Right lobe of liver (tissue), 6 donors: Measurements from ENCODE around the gene TMEM217. TPM values are rescaled to one million over a fixed set of nuclear protein-coding genes. Genes with fewer than 3 reads are reported as not detected.
A peak's percentile ranks its signal among the peaks of the same experiment; 100 is the strongest.
"Not testable (repeated sequence)": the region's sequence is repeated elsewhere in the genome, so short reads cannot be mapped to it uniquely, and the experiment has no call there.

Experiments used
- ATAC-seq, 4 donors: fragments of 200-7000 bp; cut with Tn5 transposase; one replicate each; pipeline ENCODE4 v1.9.1; 2020; ENCODE audit warnings: mild to moderate bottlenecking in 4 of 4, moderate library complexity in 4 of 4
- DNase-seq, 3 donors: peaks; one replicate each; pipeline ENCODE4 v3.0.0-alpha.2; 2020
- H3K27ac ChIP-seq, 3 donors: fragments of 200-600 bp; one replicate each; pipeline ENCODE4 v1.8.0; 2022
- H3K27me3 ChIP-seq, 2 donors: fragments of 200-600 bp; one replicate each; pipeline ENCODE4 v1.8.0; 2022
- H3K36me3 ChIP-seq, 4 donors: fragments of 200-600 bp; sonication (generic) in 1 of 4; one replicate each; pipeline versions ENCODE4 v1.5.1 to v1.8.0; 2017 to 2022; ENCODE audit warnings: control low read depth in 1 of 4
- H3K4me1 ChIP-seq, 4 donors: fragments of 200-600 bp; sonication (generic) in 1 of 4; one replicate each; pipeline versions ENCODE4 v1.5.1 to v1.8.0; 2017 to 2022; ENCODE audit warnings: control low read depth in 1 of 4
- H3K4me3 ChIP-seq, 3 donors: fragments of 200-600 bp; one replicate each; pipeline ENCODE4 v1.8.0; 2022
- H3K9me3 ChIP-seq, 4 donors: fragments of 200-600 bp; sonication (generic) in 1 of 4; one replicate each; pipeline versions ENCODE4 v1.5.1 to v1.8.0; 2017 to 2022; ENCODE audit warnings: control low read depth in 1 of 4
- POLR2A ChIP-seq: fragments of 450-650 bp; IDR thresholded peaks from one replicate; pipeline ENCODE4 v1.6.1; 2017; ENCODE audit warnings: antibody characterized with exemption, mild to moderate bottlenecking
- WGBS: methylation state at CpG from one replicate; pipeline ENCODE4 v1.1.6; 2018; ENCODE audit warnings: low coverage, low lambda C conversion rate; ENCODE audit not compliant: insufficient coverage; ENCODE audit errors: missing lambda C conversion rate; 5-methylcytosine and 5-hydroxymethylcytosine counted together
- intact Hi-C, 2 donors: fragments of 100-400 bp; cut with DNase I; formaldehyde crosslinking; loops; one replicate each; pipeline versions ENCODE4 v1.11.2 to v1.14.1; 2022
- long read RNA-seq: library from polyadenylated mRNA; unstranded; transcript quantifications from one replicate; pipeline ENCODE4 v2.0.0, GENCODE V29; 2019
- total RNA-seq, 6 experiments: library from RNA; depleted of rRNA in 2 of 6; stranded (reverse); fragments of >200 nt in 2 of 6; fragmentation: NEBNext Ultra II Directional in 3 of 6; extraction: Animal tissue kit (Norgen Biotek cat#: 25700) in 3 of 6; gene quantifications; one replicate each; pipeline versions ENCODE4 v1.1.0 to v1.2.4, GENCODE V29; 2016 to 2023
- TF ChIP-seq, protein P1 (sequence below), 4 donors: fragments of 200-600 bp in 3 of 4; fragments of 450-650 bp in 1 of 4; IDR thresholded peaks; one replicate each; pipeline versions ENCODE4 v1.5.1 to v1.8.0; 2016 to 2022; ENCODE audit warnings: antibody characterized with exemption in 4 of 4, mild to moderate bottlenecking in 2 of 4
- donor health status: DM: no; HTN: yes; CAD: no.
- donor health status: DM: no; HTN: no; CAD: no.
- donor health status: DM: no; HTN: no; CAD: no.
- donor health status: DM: no; HTN: yes; CAD: no.
- donor health status: DM: no; HTN: yes; CAD: no.

TMEM217 gene
- 1 to 10 TPM in 2 of 6 experiments, under 1 TPM in 3, not detected in 1; 0.15 to 5.2 (median 0.92) TPM for total RNA-seq
- long read RNA-seq, result 0 reads

DNA sequence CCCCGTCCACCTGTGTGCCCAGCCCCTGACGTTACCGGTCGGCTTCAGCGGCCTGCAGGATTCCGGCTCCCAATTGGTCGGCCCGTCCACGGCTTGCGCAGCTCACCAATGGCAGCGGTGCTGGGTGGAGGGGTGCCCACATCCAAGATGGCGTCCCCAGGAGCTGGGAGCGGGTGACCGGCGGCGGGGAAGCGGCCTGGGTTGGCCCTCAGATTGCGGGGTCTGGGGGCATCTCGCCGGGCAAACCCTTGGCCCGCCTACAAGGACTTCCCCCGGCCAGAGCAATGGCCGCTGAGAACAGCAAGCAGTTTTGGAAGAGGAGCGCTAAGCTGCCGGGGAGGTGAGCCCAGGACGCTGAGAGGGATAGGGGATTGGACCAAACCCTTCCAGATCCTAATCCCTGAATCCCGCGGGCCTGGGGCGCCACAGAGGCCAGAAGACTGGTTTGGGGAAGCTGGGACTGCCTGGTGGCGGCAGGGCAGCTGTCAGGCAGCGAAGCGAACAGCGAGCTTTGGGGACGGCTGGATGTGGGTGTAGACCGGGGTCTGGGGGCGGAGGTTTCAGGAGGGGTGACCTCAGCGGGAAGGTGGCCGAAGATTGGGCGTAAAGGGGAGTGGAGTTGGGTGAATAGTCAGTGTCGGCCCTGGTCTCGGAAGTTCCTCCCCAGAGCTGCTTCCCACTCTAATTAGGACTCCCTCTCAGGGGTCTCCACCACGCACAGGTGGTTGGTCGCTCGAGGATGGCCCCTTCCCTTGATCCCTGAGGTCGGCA lies at the start of gene TMEM217, which contains the start of gene TBC1D22B:
Gene TMEM217 (minus strand): TSS at position 511 of the 771 bp plus-strand sequence. CDS start 39,114 bp downstream, outside the sequence.
Gene TBC1D22B (plus strand): TSS at position 139 of the 771 bp plus-strand sequence. CDS start 146 bp downstream, at position 285.
- no peaks in the 10 kb centered on the region for H3K27me3 ChIP-seq
- no peaks in the 10 kb centered on the region for H3K9me3 ChIP-seq
- peak; percentile 96 to 100 (median 99) for ATAC-seq
- 0% methylated on average over 9 of the region's 45 CpGs for WGBS
- intact Hi-C loops, result no loop called here
- H3K4me1 ChIP-seq, result peaks cover 0 to 16% (median 4%) of the 10 kb centered on the region in 4 donors
- no peaks in the 10 kb centered on the region for H3K36me3 ChIP-seq
- H3K4me3 ChIP-seq, result peak within 1 kb of the TSS; percentile 78 to 90 (median 81)
- peak; percentile 74 for TF ChIP-seq POLR2A
- TF ChIP-seq, protein P1, sequence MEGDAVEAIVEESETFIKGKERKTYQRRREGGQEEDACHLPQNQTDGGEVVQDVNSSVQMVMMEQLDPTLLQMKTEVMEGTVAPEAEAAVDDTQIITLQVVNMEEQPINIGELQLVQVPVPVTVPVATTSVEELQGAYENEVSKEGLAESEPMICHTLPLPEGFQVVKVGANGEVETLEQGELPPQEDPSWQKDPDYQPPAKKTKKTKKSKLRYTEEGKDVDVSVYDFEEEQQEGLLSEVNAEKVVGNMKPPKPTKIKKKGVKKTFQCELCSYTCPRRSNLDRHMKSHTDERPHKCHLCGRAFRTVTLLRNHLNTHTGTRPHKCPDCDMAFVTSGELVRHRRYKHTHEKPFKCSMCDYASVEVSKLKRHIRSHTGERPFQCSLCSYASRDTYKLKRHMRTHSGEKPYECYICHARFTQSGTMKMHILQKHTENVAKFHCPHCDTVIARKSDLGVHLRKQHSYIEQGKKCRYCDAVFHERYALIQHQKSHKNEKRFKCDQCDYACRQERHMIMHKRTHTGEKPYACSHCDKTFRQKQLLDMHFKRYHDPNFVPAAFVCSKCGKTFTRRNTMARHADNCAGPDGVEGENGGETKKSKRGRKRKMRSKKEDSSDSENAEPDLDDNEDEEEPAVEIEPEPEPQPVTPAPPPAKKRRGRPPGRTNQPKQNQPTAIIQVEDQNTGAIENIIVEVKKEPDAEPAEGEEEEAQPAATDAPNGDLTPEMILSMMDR (IDR thresholded peaks at IDR 0.05), result no peak
- H3K27ac ChIP-seq, result peak within 1 kb of the TSS; percentile 84 to 94 (median 94)
- peak; percentile 98 to 99 (median 98) for DNase-seq

- 80% methylated on average over 4 of the region's 10 CpGs for WGBS
- H3K36me3 ChIP-seq, H3K27me3 ChIP-seq, DNase-seq, H3K9me3 ChIP-seq, ATAC-seq, intact Hi-C loops, H3K27ac ChIP-seq, H3K4me1 ChIP-seq, H3K4me3 ChIP-seq: not testable (repeated sequence)
Measured at GRCh38 chr6:37307484-37307883, 49.5 kb upstream of the TMEM217 start.

DNA sequence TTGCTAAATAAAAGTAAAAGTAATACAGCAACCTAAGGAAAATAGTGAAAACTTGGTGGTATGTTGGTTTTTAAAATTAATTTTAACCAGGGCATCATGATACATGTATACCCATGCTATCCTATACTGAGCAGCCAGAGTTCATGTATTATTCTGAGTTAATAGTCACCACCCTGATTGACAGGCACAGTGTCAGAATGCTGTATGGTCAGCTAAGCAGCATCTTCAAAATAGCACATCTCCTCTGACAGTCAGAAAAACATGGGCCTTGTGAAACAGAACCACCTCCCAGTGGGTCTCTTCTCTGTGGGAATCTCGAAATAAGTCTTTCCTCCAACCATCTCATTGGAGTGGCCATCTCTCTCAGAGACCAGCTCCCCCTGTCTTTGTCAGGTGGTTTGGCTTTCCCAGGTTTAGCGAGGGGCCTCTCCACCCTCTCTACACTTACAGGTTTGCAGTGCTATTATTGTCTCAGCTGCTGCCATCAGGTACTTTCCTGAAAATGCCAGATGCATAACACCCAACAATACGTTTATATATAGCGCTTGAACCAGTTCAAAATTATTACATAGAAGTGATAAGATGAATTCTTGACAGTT lies 48.8 kb upstream of the TMEM217 start:
- 94% methylated on average over 3 of the region's 4 CpGs for WGBS
- Histone ChIP-seq H3K27me3 (no peaks in the 10 kb centered on the region), H3K36me3 (peaks cover 0 to 13% (median 0%) of the 10 kb centered on the region in 4 donors), H3K27ac (no peak overlapping the region), H3K4me1 (no peaks in the 10 kb centered on the region), H3K9me3 (no peaks in the 10 kb centered on the region), H3K4me3 (no peak overlapping the region)
- DNase-seq, result no peak
- ATAC-seq, result no peak
- intact Hi-C loops, result no loop called here
- no peak for TF ChIP-seq POLR2A
- TF ChIP-seq, protein P1 (IDR thresholded peaks at IDR 0.05), result no peak

GRCh38 chr6:37305841-37306425 lies 48.0 kb upstream of the TMEM217 start:
- intact Hi-C loops, result no loop called here
- 83% methylated on average over 1 of the region's 4 CpGs for WGBS
- no peaks in the 10 kb centered on the region for H3K4me1 ChIP-seq
- no peak for DNase-seq
- no peak for ATAC-seq
- TF ChIP-seq, protein P1 (IDR thresholded peaks at IDR 0.05), result no peak
- no peak for TF ChIP-seq POLR2A
- no peak overlapping the region for H3K4me3 ChIP-seq
- peaks cover 0 to 13% (median 0%) of the 10 kb centered on the region in 4 donors for H3K36me3 ChIP-seq
- H3K27me3 ChIP-seq, result no peaks in the 10 kb centered on the region
- H3K27ac ChIP-seq, result no peak overlapping the region
- H3K9me3 ChIP-seq, result no peaks in the 10 kb centered on the region
